DOHH2 (cell line): ENCODE measurements around the gene KCNQ1.

Source experiments
- EZH2phosphoT487 ChIP-seq: fragments of 200-600 bp; sonication (generic); IDR thresholded peaks from 2 replicates; pipeline ENCODE4 v1.6.1; 2017; ENCODE audit warnings: borderline replicate concordance, mild to moderate bottlenecking, antibody characterized with exemption, low read length, moderate library complexity, mixed read lengths
- TF ChIP-seq, protein P1 (sequence below): fragments of 200-600 bp; sonication (generic); IDR thresholded peaks from one replicate; pipeline ENCODE4 v1.5.1; 2014; ENCODE audit warnings: antibody characterized with exemption, mild to moderate bottlenecking, low read depth, low read length; ENCODE audit not compliant: poor library complexity, severe bottlenecking

DNA sequence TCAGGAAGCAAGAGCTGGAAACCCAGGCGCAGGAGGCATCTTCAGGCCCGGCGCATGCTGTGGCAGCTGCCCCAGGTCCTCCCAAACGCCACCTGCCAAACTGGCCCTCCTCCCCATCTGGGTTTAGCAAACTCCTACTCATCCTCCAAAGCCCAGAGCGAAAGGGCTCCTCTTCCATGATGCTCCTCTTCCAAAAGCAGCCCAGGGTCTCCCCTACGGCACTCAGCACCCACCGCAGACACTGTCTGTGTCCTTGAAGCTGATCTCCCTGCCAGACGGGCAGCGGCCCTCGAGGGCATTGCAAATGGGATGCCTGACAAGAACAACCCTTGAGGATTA is 414.9 kb downstream of the KCNQ1 start:
- TF ChIP-seq EZH2phosphoT487: no peak
- TF ChIP-seq, protein P1, sequence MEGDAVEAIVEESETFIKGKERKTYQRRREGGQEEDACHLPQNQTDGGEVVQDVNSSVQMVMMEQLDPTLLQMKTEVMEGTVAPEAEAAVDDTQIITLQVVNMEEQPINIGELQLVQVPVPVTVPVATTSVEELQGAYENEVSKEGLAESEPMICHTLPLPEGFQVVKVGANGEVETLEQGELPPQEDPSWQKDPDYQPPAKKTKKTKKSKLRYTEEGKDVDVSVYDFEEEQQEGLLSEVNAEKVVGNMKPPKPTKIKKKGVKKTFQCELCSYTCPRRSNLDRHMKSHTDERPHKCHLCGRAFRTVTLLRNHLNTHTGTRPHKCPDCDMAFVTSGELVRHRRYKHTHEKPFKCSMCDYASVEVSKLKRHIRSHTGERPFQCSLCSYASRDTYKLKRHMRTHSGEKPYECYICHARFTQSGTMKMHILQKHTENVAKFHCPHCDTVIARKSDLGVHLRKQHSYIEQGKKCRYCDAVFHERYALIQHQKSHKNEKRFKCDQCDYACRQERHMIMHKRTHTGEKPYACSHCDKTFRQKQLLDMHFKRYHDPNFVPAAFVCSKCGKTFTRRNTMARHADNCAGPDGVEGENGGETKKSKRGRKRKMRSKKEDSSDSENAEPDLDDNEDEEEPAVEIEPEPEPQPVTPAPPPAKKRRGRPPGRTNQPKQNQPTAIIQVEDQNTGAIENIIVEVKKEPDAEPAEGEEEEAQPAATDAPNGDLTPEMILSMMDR: no peak
